ENCODE results near the gene CSTPP1.

DNA sequence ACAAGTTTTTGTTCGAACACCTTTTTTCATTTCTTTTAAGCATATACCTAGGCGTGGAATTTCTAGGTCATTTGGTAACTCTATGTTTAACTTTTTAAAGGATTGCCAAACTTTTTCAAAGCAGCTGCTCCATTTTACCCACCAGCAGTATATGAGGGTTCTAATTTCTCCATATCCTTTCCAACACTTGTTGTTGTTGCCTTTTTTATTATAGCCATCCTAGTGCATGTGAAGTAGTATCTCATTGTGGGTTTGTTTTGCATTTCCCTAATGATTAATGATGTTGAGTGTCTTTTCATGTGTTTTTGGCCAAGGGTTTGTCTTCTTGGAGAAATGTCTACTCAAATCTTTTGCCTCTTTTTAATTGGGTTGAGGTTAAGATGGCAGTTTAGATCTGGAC, 24.5 kb downstream of the CSTPP1 start:
- TF ChIP-seq, protein P1, sequence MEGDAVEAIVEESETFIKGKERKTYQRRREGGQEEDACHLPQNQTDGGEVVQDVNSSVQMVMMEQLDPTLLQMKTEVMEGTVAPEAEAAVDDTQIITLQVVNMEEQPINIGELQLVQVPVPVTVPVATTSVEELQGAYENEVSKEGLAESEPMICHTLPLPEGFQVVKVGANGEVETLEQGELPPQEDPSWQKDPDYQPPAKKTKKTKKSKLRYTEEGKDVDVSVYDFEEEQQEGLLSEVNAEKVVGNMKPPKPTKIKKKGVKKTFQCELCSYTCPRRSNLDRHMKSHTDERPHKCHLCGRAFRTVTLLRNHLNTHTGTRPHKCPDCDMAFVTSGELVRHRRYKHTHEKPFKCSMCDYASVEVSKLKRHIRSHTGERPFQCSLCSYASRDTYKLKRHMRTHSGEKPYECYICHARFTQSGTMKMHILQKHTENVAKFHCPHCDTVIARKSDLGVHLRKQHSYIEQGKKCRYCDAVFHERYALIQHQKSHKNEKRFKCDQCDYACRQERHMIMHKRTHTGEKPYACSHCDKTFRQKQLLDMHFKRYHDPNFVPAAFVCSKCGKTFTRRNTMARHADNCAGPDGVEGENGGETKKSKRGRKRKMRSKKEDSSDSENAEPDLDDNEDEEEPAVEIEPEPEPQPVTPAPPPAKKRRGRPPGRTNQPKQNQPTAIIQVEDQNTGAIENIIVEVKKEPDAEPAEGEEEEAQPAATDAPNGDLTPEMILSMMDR (IDR thresholded peaks at IDR 0.05; ENCODE audit: low read depth, low read length, poor library complexity, severe bottlenecking) = no peak
- no peak for TF ChIP-seq EZH2phosphoT487 (IDR thresholded peaks at IDR 0.05; ENCODE audit: borderline replicate concordance, low read length)

Measured in DOHH2 (cell line).